Ishikawa (cell line): ENCODE results near the gene MDC1.

Experiments
- CEBPB ChIP-seq: IDR thresholded peaks from 2 replicates; pipeline ENCODE4 v1.6.1; 2012
- CREB1 ChIP-seq: IDR thresholded peaks from 2 replicates; pipeline ENCODE4 v1.6.1; 2012; ENCODE audit warnings: low read depth
- EGR1 ChIP-seq: IDR thresholded peaks from 2 replicates; pipeline ENCODE4 v1.6.1; 2012
- EP300 ChIP-seq: IDR thresholded peaks from 2 replicates; pipeline ENCODE4 v1.6.1; 2012; ENCODE audit warnings: borderline replicate concordance
- FOXM1 ChIP-seq: IDR thresholded peaks from 2 replicates; pipeline ENCODE4 v1.6.1; 2012; ENCODE audit warnings: low read depth, borderline replicate concordance
- MAX ChIP-seq: IDR thresholded peaks from 2 replicates; pipeline ENCODE4 v1.6.1; 2012
- NFIC ChIP-seq: IDR thresholded peaks from 2 replicates; pipeline ENCODE4 v1.6.1; 2012
- RAD21 ChIP-seq: IDR thresholded peaks from 2 replicates; pipeline ENCODE4 v1.6.1; 2012; ENCODE audit warnings: low read depth
- TAF1 ChIP-seq: IDR thresholded peaks from 2 replicates; pipeline ENCODE4 v1.6.1; 2012; ENCODE audit warnings: low read depth, mild to moderate bottlenecking
- TCF12 ChIP-seq: IDR thresholded peaks from 2 replicates; pipeline ENCODE4 v1.6.1; 2012; ENCODE audit warnings: low read depth
- TEAD4 ChIP-seq: IDR thresholded peaks from 2 replicates; pipeline ENCODE4 v1.6.1; 2012
- USF1 ChIP-seq: IDR thresholded peaks from 2 replicates; pipeline ENCODE4 v1.6.1; 2012
- YY1 ChIP-seq: IDR thresholded peaks from 2 replicates; pipeline ENCODE4 v1.6.1; 2012; ENCODE audit warnings: low read depth
- ZBTB7A ChIP-seq: IDR thresholded peaks from 2 replicates; pipeline ENCODE4 v1.6.1; 2012; ENCODE audit warnings: low read depth
- TF ChIP-seq, protein P1 (sequence below): IDR thresholded peaks from 2 replicates; pipeline ENCODE4 v1.6.1; 2012; ENCODE audit warnings: low read depth, mild to moderate bottlenecking

MDC1 gene

GRCh38 chr6:30749554-30750378 is 32.7 kb upstream of the MDC1 start:
- TF ChIP-seq USF1, result no peak
- peak; percentile 84 for TF ChIP-seq EP300
- TF ChIP-seq, protein P1, sequence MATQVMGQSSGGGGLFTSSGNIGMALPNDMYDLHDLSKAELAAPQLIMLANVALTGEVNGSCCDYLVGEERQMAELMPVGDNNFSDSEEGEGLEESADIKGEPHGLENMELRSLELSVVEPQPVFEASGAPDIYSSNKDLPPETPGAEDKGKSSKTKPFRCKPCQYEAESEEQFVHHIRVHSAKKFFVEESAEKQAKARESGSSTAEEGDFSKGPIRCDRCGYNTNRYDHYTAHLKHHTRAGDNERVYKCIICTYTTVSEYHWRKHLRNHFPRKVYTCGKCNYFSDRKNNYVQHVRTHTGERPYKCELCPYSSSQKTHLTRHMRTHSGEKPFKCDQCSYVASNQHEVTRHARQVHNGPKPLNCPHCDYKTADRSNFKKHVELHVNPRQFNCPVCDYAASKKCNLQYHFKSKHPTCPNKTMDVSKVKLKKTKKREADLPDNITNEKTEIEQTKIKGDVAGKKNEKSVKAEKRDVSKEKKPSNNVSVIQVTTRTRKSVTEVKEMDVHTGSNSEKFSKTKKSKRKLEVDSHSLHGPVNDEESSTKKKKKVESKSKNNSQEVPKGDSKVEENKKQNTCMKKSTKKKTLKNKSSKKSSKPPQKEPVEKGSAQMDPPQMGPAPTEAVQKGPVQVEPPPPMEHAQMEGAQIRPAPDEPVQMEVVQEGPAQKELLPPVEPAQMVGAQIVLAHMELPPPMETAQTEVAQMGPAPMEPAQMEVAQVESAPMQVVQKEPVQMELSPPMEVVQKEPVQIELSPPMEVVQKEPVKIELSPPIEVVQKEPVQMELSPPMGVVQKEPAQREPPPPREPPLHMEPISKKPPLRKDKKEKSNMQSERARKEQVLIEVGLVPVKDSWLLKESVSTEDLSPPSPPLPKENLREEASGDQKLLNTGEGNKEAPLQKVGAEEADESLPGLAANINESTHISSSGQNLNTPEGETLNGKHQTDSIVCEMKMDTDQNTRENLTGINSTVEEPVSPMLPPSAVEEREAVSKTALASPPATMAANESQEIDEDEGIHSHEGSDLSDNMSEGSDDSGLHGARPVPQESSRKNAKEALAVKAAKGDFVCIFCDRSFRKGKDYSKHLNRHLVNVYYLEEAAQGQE, result no peak
- peak; percentile 46; the same call in 1 of the 2 replicates for TF ChIP-seq CREB1
- 0 out of 2 replicates have a peak, but pooled peaks have one; percentile 25 for TF ChIP-seq TAF1
- TF ChIP-seq MAX, result peak; percentile 73
- TF ChIP-seq FOXM1, result peak; percentile 50; the same call in 1 of the 2 replicates
- TF ChIP-seq RAD21, result peak; percentile 25; the same call in 1 of the 2 replicates
- TF ChIP-seq TCF12, result peak; percentile 83
- 0 out of 2 replicates have a peak, but pooled peaks have one; percentile 18 for TF ChIP-seq YY1
- TF ChIP-seq NFIC, result peak; percentile 60; the same call in 1 of the 2 replicates
- TF ChIP-seq CEBPB, result no peak

GRCh38 chr6:30748851-30749540 is 31.9 kb upstream of the MDC1 start:
- TF ChIP-seq NFIC (no peak), ZBTB7A (no peak), MAX (no peak), YY1 (no peak)

DNA sequence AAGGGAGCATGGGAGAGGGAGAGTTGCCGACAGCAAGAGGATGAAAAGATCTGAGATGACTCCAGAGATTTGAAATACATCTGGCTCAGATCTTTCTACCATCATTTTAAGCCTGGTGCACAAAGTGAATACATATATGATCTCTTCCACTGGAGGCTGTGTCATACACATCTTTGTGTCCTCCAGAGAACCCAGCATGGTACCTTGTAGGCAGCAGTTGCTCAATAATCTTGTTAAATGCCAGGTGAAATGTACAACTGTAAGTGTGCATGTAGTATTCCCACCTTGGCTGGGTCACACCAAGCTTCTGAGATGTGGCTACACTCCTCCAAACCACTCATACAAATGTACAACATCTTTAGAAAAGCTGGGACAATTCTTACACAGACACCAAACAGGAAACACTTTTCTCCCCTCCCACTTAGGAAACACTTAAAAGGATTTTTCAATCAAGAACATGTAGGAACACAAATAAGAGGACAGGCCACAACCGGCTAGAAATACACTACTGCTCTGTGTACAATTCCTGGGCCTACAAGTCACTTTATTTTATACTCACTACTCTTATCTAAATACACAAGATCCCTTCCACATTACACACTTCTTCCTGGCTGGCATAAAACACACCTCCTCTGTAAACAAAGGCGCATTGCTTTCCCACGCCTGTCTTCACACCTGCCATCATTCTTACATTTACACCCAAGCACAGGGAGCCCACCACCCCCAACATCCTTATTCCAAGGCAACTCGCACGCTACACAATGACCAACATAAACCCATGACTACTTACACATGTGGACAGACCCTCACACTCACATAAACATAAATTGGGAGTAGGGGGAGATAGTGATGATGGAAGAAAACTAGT is 31.1 kb upstream of the MDC1 start:
- TF ChIP-seq MAX, result no peak
- TF ChIP-seq, protein P1, result no peak
- TF ChIP-seq CEBPB, result no peak
- no peak for TF ChIP-seq TEAD4
- no peak for TF ChIP-seq USF1

DNA sequence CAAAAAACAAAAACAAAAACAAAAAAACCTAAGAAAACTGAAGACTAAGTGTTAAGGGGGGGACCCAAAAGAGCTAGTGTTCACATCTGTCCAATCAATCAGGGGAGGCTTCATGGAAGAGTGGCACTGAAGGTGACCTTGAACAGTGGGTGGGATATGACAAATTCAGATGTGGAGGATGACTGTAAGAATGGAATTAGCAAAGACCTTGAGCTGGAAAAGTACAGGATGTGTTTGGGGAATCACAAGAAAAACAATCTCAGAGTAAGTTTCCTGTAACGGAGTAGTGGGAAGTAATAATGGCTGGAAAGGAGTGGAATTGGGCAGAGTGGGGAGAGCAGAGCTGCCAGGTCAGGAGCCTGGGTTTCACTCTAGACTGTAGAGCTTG is 30.2 kb upstream of the MDC1 start:
- no peak for TF ChIP-seq ZBTB7A
- no peak for TF ChIP-seq EGR1
- TF ChIP-seq EP300, result no peak
- no peak for TF ChIP-seq YY1
- TF ChIP-seq TEAD4, result no peak
- TF ChIP-seq USF1, result no peak
- TF ChIP-seq FOXM1, result no peak
- TF ChIP-seq, protein P1, result no peak
